ENCODE results near the gene MYL4. TPM values are rescaled to one million over a fixed set of nuclear protein-coding genes. Genes with fewer than 3 reads are reported as not detected.
"Not testable (repeated sequence)": the region's sequence is repeated elsewhere in the genome, so short reads cannot be mapped to it uniquely, and the experiment has no call there.

The MYL4 gene
- total RNA-seq, 1 experiment from 2014 or later, result 0.10 TPM

DNA sequence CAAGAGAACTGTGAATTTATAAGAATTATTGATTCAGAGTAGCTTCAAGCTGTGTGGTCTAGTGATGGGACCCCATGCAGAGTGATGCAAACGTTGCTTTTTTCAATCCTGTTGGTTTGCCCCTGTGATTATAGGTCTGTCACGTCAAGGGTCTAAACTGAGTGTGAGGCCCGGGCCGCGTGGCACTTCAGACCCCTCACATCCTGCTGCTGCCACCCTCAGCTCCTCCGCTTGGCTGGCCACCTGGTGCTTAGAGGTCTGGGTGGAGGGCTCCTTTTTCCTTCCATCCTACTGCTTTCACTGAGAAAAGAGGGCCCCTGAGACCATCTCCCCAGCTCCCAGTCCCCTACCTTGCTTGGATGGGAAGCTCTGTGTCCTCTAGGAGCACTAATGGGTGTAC is 12.0 kb downstream of the MYL4 start:
- DNase-seq (ENCODE audit: low spot score), result no peak

DNA sequence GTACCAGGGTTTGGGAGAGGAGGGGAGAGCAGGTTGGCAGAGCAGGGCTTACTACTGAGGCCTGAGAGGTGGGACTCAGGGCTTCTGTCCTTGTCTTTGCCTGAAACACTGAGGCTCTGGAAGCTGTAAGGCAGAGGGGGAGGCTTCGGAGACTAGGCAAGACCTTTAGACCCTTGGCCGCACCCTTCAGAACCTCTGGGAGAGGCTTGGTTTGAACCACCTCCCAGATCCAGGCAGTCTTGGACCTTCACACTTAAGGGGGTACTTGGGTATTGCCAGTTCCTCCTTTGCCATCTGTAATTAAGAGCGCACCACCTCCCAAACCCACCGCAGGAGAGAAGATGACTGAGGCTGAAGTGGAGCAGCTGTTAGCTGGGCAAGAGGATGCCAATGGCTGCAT is 12.9 kb downstream of the MYL4 start:
- no peak for DNase-seq (ENCODE audit: low spot score)

DNA sequence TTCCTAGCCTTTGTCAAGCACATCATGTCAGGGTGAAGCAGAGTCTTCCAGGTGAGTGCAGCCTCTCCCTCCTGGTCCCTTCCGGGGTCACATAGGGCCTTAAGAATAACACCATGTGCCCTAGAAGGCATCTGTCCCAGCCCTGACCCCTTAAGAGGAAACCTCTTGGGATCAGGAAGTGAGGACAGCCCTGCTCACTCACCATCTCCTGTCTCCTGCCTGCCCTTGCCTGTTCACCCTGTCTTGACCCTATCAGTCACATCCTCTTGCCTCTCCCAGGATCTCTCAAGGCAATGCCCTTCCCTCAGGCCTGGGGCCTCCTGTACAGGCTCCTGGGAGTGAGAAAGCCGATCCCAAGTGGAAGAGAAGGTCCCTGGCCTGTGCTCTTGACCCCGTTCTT is 13.9 kb downstream of the MYL4 start:
- DNase-seq (ENCODE audit: low spot score), result no peak

DNA sequence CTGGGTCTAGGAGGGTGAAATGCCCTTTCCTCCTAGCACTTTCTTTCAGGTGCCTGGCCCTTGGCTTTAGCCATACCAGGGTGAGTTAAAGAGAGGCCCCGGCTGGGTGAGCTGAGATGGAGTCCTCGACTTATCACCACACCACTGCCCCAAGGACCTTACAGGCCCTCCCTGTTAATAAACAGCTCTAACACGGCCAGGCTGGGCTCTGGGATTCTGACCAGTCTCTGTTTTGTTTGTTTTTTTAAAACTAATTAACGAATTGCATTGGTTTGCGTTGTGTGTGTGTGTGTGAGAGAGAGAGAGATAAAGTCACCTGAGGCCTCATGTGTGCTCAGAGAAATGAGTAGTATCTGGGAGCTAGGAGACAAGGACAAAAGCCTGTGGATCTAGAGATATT is 14.3 kb downstream of the MYL4 start:
- no peak for DNase-seq (ENCODE audit: low spot score)

DNA sequence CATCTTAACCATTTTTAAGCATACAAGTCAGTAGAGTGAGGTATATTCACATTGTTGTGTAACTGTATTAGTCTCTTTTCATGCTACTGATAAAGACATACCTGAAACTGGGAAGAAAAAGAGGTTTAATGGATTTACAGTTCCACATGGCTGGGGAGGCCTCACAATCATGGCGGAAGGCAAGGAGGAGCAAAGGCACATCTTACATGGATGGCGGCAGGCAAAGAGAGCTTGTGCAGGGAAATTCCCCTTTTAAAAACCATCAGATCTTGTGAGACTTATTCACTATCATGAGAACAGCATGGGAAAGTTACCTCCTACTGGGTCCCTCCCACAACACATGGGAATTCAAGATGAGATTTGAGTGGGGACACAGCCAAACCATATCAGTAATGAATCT is 14.9 kb downstream of the MYL4 start:
- DNase-seq (ENCODE audit: low spot score), result not testable (repeated sequence)

DNA sequence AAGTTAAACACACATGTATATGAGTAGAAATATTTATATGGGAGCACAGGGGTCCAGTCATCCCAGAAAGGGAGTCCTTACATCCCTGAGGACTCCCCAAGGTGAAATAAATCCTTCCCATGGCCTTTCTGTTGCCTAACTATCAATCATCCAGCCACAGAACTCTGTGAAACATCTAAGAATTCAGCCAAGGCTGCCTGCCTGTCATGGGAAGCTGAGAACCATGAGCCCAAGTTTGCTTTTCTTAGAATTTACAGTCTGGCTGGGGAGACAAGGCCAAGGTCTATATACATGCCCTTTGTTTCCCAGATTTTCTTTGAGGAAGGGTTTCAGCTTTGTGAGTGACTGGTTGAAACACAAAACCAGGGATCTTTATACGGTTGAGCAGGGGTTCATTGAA is 15.8 kb downstream of the MYL4 start:
- DNase-seq (ENCODE audit: low spot score), result no peak

DNA sequence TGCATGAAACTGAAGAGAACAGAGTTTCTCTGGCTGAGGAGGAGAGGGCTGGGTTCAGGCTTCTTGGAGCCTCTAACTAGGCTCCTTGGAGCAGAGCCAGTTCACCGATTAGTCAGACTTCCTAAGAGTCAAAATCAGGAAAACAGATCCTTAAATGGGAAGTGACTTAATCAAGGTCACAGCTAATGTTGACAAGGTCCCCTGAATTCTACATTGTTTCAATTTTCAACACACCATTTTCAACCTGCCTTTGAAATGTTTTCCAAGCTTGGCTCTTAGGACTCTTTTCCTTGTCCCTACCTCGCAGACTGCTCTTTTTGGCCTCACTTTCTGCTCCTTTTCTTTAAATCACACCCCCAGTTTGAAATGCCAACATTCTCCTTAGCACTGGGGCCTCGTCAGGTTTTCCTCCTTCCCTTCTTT is 16.3 kb downstream of the MYL4 start:
- DNase-seq (ENCODE audit: low spot score), result peak; percentile 80

DNA sequence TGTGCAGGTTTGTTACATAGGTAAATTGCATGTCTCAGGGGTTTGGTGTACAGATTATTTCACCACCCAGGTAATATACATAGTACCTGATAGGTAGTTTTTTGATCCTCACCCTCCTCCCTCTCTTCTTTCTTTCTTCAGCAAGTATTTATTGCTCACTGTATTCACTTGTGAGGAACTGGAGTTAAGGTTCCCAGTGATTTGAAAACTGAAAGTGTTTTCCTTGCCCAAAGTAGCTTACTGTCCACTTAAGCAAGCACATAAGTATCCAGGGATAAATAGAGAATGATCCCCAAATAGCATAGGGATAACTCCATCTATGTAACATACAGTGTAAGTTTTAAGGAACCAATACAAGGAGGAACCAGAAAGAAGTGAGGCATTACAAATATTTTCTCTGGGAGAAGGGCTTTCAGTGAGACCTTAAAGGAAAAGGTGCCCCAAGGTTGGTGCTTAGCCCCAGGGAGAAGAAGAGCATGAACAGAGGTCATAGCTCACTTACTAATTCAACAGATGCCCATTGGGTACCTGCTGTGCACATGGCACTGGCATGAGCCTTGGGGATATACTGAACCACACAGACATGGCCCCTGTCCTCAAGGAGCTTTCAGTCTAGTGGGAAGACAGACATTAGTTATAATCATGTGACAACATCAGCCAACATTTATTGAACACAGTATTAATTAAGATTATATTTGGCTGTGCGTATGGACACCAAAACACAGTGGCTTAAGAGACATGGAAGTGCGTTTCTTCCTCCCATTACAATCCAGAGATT is 17.0 kb downstream of the MYL4 start:
- DNase-seq (ENCODE audit: low spot score), result no peak

DNA sequence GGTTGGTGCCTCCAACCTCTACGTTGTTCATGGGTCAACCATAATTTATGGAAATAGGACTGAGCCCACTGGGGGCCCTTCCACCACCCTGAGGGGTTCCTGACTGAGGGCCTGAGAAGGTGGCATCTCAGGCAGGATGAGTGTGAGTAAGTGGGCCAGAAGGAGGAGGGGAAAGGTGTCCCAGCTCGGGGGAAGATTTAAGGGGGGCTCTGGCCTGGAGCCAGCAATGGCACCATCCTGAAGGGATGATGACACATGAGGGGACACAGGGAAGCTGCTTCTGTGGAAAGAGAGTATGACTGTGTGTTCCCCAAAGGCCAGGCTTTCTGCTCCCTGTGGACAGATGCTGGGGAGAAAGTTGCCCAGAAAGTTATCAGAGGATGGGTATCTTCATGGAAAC is 18.7 kb downstream of the MYL4 start:
- no peak for DNase-seq (ENCODE audit: low spot score)

DNA sequence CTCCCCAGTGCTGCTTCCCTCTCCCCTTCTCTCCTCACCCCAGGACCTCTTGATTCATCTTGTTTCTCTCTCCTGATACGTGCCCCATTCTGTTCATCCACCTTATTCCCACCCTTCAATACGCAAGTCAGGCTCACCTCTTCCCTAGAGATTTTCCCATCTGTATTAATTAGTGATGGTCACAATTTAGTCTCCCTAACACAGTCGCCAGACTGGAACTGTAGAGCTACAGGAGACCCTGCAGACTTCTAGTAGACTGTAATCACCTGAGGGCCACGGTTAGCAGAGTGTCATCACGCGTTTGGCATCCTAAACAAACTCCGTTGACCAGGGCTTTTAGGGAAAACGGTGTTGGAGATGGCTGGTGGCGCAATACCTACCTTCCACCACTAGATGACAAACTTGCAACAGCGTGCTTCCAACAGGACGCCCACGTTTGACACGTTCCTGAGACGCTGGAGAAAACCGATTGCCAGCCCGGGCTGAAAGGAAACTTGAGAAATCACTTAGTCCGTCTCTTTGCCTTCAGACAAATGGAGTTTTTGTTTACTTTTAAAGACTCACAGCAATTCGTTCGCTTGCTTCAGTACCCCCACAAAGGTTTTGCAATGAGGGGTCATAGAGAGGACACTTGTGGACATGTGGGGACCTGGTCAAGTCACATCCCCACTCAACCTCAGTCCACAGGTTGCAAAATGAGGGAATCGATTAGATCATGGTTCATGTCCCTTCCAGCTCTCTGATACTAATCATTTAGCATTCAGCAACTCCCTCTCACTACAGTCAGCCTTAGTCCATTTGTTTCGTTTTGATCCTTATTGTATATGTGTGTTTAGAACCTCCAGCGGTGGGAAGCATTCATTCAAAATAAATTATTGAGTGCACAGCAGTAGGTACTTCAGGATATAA is 20.6 kb downstream of the MYL4 start:
- DNase-seq (ENCODE audit: low spot score), result peak; percentile 96

DNA sequence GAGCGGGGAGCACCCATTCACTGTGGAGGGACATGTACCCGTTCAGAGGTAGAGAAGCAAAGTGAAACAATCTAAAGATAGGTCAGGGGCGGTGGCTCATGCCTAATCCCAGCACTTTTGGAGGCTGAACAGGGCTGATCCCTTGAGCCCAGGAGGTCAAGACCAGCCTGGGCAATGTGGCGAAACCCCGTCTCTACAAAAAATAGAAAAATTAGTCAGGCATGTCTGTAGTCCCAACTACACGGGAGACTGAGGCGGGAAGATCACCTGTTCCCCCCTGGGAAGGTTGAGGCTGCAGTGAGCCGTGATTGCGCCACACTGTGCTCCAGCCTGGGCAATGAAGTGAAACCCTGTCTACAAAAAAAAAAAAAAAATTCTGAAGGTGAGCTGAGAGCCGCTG is 21.7 kb downstream of the MYL4 start:
- DNase-seq (ENCODE audit: low spot score), result no peak

DNA sequence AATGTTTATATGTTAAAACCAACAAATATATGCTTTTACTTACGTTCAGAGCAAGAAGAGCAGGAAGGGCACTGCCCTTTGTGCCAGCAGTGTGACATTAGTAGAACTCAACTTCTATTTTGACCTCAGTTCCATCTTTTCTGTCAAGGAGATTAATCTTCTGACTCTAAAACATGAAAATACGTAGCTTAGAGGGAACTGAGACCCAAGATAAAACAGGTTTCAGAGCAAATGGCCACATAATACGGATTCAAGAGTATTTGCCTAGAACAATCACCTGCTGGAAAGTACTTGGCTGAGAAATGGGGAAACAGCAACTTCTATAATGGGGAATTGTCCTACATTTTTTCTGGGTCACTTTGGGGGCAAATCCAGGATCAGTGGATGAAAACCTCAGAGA is 22.2 kb downstream of the MYL4 start:
- no peak for DNase-seq (ENCODE audit: low spot score)

DNA sequence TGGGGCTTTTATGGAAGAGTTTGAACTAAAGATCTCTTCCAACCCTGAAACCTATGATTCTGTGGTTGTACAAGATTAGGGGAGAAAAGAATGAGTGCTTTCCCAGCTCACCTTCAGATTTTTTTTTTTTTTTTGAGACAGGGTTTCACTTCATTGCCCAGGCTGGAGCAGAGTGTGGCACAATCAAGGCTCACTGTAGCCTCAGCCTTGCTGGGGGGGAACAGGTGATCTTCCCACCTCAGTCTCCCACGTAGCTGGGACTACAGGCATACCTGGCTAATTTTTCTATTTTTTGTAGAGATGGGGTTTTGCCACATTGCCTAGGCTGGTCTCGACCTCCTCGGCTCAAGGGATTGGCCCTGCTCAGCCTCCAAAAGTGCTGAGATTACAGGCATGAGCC is 22.7 kb downstream of the MYL4 start:
- no peak for DNase-seq (ENCODE audit: low spot score)

DNA sequence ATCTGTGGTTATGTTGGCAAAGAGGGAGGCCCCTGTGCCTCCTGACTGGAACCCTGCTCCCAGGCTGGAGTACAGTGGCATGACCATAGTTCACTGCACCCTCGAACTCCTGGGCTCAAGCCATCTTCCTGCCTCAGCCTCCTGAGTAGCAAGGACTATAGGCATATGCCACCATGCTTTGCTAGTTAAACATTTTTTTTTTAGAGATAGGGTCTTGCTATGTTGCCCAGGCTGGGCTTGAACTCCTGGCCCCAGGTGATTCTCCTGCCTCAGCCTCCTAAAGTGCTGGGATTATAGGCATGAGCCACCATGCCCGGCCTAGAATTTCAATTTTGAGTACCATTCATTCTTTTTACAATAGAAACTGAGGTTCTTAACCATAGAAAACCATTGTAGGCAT is 23.3 kb downstream of the MYL4 start:
- no peak for DNase-seq (ENCODE audit: low spot score)

DNA sequence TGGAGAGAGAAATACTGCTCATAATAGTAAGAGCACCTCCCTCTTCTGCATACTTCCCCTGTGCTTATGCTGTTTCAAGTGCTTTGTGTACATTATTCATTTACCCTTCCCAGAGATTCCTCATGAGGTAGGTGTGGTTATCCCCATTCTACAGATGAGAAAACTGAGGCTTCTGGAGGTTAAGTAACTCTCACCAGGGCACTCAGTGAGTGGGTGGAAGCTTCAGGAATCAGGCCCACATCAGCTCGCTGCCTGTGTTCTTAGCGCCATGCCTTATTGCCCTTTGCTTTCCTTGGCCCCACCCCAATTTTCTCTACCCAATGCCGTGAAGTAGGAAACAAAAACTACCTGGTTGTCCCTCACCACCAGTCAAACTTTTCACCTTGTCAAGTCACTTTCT is 26.4 kb downstream of the MYL4 start:
- DNase-seq (ENCODE audit: low spot score), result no peak

DNA sequence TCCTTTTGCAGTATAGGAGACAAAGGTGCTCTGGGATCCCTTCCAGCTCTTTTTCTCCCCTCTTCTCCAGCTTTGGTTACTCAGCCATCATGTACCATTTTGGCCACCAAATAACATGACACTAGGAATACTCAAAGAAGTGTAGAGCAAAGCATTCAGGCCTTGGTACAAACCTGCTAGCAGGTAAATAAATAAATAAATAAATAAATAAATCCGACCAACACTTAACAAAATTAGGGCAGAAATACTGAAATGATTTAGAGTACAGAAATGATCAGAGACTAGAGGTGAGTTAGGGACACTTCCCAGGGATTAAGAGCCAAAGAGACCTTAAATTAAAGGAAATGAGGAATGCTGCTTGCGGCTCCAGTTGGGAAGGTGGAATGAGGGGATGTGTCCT is 26.8 kb downstream of the MYL4 start:
- no peak for DNase-seq (ENCODE audit: low spot score)

DNA sequence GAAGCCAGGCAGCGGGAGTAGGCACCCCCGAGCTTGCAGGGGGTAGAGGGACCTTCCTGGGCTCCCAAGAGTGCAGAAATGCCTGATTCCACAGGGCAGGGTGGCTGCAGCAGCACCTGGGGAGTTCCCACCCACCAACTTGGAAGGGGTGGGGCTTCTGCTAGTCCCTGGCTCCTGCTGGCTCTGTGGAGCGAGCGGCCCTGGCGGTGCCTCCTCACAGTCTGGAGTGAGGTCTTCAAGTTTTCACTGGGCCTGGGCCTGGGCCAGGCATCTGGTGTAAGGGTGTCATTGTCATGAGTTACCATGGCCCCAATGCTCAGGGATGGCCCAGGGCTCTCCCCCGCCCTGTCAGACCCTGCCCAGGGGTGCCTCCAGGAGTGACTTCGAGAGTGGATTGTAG is 28.7 kb downstream of the MYL4 start:
- DNase-seq (ENCODE audit: low spot score), result no peak

DNA sequence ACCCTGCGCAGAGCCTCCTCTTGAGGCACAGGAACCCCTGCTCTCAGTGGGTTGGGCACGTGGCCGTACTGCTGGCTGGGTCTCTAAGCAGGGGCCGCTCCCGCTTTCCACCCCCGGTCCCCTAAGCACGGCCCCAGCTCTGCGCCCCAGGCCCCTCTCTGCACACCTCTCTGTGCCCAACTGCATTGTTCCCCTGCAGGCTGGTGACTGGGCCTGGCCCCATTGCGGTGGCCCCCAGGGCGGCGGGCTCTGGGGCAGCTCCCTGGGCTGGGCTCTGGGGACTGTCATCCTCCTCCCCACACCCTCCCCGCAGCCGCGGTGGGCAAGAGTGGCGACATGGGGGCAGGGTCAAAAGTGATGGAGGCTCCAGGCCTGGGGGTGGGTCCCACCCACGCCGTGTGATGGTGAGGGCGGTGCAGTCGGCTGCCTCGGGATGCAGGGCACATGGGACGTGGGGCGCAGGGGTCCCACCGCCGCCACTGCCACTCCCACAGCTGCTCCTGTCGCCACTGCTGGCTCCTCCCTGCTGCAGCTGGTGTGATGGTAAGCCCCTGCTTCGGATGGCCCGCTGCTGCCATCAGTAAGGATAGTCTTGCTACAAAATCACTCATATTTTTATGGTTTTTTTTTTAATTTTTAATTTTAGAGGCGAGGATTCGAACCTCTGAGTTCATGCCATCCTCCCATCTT is 29.3 kb downstream of the MYL4 start:
- no peak for DNase-seq (ENCODE audit: low spot score)

DNA sequence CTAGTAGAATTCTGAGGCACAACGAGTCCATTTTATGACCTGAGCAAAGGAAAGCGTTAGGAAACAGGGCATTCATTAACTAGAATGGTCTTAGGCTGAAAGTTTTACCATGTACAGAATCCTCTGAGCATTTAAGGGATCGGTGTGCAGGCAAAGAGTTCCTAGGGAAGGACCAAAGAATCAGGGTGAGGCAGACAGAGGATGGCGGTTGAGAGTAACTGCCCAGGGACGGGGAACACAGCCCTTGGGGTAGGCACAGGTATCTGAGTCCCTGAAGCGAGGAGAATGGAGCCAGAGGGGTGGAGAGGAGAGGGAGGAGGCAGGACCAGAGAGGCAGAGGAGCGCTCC is 30.4 kb downstream of the MYL4 start:
- no peak for DNase-seq (ENCODE audit: low spot score)

DNA sequence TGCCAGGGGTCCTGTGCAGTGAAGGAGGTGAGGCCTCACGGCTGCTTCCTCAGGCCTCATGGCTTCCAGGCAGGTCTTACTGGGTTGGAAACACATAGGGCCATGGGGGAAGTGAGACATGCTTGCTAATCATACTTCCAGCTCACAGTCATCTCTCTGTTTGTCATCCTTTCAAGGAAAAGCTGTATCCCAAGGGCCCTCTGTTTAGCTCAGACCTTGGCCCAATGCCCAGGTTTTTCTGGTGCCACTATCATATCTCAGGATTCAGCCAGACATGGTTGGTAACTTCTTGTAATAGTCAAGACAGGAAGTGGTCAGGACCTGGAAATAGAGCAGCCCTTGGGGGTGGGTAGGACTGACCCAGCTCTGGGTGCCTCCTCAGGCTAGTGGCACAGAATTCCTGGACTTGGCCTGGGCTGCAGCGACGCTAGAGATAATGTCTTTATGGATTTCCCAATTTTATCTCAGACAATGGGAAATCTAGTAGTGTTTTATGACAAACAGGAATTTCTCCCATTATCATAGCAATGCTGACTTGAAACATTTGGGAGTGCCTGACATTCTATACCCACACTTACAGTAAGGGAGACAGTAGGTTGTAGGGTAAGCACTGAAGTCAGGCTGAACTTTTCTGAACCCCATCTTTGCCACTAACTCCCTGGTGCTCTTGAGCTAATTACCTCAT is 31.0 kb downstream of the MYL4 start:
- DNase-seq (ENCODE audit: low spot score), result peak; percentile 99

DNA sequence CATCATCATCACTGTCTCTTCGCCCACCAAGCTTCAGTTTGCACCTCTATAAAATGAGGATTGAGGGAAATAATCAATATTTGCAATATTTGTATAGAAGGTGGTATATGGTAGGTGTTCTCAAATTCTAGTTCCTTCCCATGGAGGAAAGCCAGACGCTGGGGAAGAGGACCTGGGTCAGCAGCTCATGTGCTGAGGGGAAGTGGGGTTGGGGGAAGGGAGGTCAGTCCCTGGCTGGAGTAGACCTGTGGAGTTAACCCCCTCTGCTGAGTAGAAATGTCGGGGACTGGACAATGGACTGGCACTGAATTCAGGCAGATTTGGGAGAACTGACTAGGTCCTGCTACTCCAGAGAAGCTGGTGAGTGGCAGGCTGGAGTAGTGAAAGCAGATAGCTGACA is 31.7 kb downstream of the MYL4 start:
- no peak for DNase-seq (ENCODE audit: low spot score)

DNA sequence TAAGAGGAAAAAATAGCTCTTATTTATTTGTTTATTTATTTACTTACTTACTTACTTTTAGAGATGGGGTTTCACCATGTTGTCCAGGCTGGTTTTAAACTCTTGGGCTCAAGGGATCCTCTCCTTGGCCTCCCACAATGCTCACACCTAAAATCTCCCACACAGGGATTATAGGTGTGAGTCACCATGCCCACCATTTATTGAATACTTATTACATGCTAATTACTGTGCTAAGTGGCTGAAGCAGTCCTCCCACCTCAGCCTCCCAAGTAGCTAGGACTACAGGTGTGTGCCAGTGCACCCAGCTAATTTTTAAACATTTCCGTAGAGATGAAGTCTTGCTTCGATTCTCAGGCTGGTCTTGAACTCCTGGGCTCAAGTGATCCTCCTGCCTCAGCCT is 33.5 kb downstream of the MYL4 start:
- DNase-seq (ENCODE audit: low spot score), result no peak

All from H4 (cell line).